Measurements from ENCODE around the gene ZFP36L1.

The ZFP36L1 gene

GRCh38 chr14:68784978-68785533 is 7.8 kb downstream of the ZFP36L1 start:
- DNase-seq (ENCODE audit: low read depth in 3 of 3, low spot score in 1 of 3): no peak

GRCh38 chr14:68784226-68784910 is 8.5 kb downstream of the ZFP36L1 start:
- no peak for DNase-seq (ENCODE audit: low read depth in 3 of 3, low spot score in 1 of 3)

GRCh38 chr14:68783408-68784225 is 9.2 kb downstream of the ZFP36L1 start:
- DNase-seq (ENCODE audit: low read depth in 3 of 3, low spot score in 1 of 3): no peak

- DNase-seq (ENCODE audit: low read depth in 3 of 3, low spot score in 1 of 3): no peak
Observed at GRCh38 chr14:68782091-68782981, 10.5 kb downstream of the ZFP36L1 start.

DNA sequence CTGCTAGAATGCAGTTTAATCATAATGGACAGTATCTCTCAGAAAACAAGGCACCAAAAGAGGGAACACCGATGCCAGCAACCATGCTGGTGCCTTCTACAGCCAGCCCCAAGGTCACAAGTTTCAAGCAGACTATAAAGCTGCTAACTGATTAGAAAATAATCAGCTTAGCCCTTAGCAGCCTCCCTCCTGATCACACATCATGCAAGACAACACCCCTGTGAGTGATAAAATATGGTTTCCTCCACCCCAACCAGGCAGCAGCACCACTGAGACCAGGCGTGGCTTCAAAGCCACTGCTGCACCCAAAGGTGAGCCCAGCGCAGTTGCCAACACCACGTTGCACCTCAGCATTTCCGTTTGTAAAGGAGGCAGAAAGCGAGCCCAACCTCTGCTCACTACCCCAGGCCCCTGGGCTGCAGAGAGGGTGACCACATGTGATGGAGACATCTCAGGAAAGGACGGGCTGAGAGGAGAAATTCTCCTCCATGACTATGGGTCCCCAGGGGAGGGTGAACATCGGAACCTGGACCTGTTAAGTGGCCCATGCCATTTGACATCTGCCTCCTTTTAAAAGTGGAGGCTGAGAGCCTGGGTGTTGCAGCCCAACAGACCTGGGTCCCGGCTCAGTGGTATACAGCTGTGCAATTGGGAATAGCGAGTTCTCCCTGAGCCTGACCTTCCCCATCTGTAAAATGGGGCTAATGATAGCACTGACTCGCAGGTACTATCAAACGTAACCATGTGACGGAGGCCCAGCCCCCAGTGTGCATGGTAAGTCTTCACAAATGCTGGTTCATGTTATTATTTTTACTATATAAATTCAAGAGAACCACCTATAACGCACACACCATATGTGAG is 11.5 kb downstream of the ZFP36L1 start:
- DNase-seq (ENCODE audit: low read depth in 3 of 3, low spot score in 1 of 3): no peak

- DNase-seq (ENCODE audit: low read depth in 3 of 3, low spot score in 1 of 3): no peak
Observed at GRCh38 chr14:68780358-68781160, 12.3 kb downstream of the ZFP36L1 start.

DNA sequence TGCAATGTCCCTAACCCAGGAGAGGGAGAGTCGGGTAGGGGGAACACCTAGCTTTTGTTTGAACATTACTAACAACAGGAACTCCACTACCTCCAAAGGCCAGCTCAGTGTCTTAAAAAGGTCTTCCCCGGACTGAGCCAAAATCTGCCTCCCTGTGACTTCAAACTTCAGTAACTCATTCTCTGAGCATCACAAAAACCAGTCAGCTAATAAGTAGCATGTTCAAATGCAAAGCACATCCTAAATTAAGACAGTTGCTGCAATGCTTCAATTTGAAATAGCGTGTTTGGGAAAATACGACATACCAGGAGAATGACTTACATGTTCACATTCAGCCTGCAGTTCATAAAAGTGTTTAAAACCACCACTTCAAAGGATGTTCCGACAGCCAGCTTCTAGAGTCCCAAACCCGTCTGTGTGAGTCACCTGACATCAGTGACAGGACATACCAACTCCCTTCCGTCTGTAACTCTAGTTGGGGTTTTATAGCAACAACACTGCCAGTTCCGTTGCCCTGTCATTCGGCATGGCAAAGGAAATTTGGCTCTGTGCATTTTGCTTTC is 13.0 kb downstream of the ZFP36L1 start:
- no peak for DNase-seq (ENCODE audit: low read depth in 3 of 3, low spot score in 1 of 3)

GRCh38 chr14:68777644-68778043 is 15.2 kb downstream of the ZFP36L1 start:
- no peak for DNase-seq (ENCODE audit: low read depth in 3 of 3, low spot score in 1 of 3)

DNA sequence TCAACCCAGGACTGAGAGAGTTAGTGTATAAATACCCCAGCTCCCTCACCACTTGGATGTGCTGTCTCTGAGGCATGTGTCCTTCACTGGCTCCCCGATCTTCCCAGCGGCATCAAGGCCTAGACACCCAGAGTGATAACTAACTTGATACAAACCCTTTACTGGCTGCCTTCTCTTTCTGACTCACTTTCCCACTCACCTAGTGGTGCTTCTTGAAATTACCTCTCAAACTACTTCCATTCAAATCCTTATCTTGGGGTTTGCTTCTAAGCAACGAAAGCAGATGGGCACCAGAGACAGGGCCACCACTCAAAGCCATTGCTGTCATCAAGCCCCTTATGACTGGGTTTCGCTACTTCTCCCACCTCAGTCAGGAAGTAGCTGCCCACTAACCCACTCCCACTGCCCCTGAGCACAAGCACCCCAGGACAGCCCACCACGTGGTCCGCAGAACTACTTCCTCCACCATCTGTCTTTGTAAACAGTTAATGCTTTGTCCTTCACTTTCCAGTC is 17.2 kb downstream of the ZFP36L1 start:
- no peak for DNase-seq (ENCODE audit: low read depth in 3 of 3, low spot score in 1 of 3)

- DNase-seq (ENCODE audit: low read depth in 3 of 3, low spot score in 1 of 3): no peak
Observed at GRCh38 chr14:68774771-68775613, 17.9 kb downstream of the ZFP36L1 start.

- no peak for DNase-seq (ENCODE audit: low read depth in 3 of 3, low spot score in 1 of 3)
Observed at GRCh38 chr14:68772761-68773381, 20.0 kb downstream of the ZFP36L1 start.

GRCh38 chr14:68771631-68772030 is 21.2 kb downstream of the ZFP36L1 start:
- DNase-seq (ENCODE audit: low read depth in 3 of 3, low spot score in 1 of 3): no peak

GRCh38 chr14:68770553-68771286 is 22.1 kb downstream of the ZFP36L1 start:
- no peak for DNase-seq (ENCODE audit: low read depth in 3 of 3, low spot score in 1 of 3)

DNA sequence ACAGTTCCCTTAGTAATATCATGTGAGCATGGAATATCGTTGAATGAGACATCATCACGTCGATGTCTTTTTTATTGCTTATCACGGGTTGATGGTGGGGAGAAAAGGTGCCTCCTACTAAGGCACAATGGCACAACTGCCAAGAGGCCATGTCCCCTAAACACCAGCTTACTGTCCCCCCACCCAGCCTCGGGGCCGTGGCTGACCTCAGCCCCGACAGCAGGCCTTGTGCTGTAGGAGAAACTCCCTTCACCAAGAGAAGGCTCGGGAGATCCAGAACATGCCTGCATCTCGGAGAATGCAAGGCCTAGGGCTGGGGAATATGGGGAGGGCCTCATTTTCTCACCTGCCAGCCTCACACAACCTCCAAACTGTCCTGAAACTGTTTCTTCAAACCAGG is 22.8 kb downstream of the ZFP36L1 start:
- DNase-seq (ENCODE audit: low read depth in 3 of 3, low spot score in 1 of 3): no peak

DNA sequence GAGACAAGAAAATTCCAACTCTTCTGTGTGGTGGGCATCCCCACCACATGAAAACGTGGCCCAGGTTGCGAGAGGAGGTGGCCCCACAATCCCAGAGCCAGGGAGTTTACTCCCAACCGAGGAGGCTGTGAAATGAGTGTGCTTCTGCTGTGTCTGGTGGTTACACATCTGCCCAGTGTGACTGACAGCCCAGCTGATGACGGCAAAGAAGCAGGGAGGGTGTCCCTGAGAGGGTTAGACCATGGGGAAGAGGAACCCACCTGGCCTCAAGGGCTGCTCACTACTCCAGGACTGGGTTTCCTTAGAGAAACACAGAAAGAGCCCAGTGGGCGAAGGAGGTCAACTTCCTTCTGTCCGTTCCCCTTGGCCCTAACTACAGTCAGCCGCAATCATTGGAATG is 24.6 kb downstream of the ZFP36L1 start:
- no peak for DNase-seq (ENCODE audit: low read depth in 3 of 3, low spot score in 1 of 3)

- no peak for DNase-seq (ENCODE audit: low read depth in 3 of 3, low spot score in 1 of 3)
Observed at GRCh38 chr14:68767248-68767645, 25.6 kb downstream of the ZFP36L1 start.
